GM21619 (cell line): ENCODE data around the gene POLR1D.
A peak's percentile ranks its signal among the peaks of the same experiment; 100 is the strongest.
"Not testable (repeated sequence)": the region's sequence is repeated elsewhere in the genome, so short reads cannot be mapped to it uniquely, and the experiment has no call there.

Experiments used
- ATAC-seq: cut with Tn5 transposase; IDR thresholded peaks from one replicate; pipeline ENCODE4 v1.9.1; 2021; ENCODE audit not compliant: unreplicated experiment

The POLR1D gene

GRCh38 chr13:27613628-27614027 is 8.1 kb upstream of the POLR1D start:
- ATAC-seq: no peak

DNA sequence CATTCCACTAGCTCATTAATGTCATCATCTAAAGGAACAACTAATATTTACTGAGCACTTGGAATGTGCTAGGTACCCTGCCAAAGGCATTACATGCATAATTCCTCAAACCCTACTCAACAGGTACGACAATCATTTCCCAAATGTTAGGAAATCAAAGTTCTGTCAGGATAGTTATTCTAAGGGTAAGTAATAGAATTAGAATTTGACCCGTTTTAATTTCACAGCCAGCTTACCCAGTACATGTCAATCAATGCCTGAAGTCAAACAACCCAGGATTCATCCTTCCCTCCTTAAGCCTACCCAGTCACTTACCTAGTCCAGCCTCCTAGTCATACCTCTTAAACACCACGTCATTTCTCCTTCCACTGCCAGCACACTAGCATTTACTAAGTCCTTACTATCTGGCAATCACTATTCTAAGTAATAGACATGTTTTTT is 3.8 kb upstream of the POLR1D start:
- ATAC-seq: no peak

GRCh38 chr13:27619093-27619727 is 2.5 kb upstream of the POLR1D start:
- ATAC-seq: no peak

GRCh38 chr13:27619728-27620376 is 1.8 kb upstream of the POLR1D start:
- ATAC-seq: peak; percentile 28

DNA sequence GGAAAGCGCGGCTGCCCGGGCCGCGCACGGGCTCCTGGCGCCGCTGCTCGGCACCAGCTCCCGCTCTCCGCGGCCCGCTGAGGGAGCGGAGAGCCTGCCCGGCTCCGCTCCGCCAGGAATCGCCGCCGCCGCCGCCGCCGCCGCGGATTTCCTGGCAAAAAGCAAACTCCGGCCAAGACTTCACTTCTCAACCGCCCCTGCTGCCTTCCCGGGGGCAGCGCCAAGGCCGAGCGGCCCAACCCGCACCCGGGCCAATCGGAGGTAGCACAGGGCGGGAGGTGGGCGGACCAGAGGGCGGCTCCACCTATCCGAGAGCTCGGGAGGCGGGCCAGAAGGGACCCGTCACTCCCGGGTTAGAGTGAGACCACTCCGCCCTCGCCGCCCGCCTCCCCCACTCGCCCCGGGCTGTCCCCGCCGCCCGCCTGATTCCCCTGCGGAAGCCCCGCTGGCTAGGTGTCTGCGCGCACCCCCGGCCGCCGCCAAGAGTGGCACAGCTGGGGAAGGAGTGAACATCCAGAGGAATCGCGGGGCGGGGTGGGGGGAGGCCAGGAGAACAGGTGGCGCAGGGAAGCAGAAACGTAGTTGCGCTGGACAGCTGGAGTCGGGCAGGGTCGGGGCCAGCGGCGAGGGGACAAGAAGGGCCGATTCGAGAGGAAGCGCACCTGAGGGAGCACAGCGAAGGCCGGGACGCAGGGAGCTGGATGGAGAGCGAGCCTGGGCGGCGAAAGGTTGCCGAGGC is 1.1 kb upstream of the POLR1D start, which contains the start of gene LNX2:
TSS of gene LNX2 (minus strand) at position 153 of the 739 bp plus-strand sequence. CDS start 38,826 bp downstream, outside the sequence.
- peak; percentile 82 for ATAC-seq

DNA sequence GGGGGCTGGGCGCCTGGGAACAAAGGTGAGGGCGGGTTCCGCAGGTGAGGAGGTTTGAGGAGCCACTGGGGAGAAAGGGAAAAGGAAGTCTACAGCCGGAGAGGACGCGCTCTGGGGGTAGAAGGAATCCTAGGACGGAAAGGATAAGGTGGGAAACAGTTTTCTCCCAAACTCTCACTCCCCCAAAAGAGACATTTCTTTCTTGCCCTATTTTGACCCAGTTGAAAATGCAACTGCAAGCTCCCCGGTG is 651 bp upstream of the POLR1D start:
- no peak for ATAC-seq

GRCh38 chr13:27622102-27622820 is 569 bp downstream of the POLR1D start:
- ATAC-seq: no peak

GRCh38 chr13:27622881-27623280 is 1.2 kb downstream of the POLR1D start:
- ATAC-seq: no peak

DNA sequence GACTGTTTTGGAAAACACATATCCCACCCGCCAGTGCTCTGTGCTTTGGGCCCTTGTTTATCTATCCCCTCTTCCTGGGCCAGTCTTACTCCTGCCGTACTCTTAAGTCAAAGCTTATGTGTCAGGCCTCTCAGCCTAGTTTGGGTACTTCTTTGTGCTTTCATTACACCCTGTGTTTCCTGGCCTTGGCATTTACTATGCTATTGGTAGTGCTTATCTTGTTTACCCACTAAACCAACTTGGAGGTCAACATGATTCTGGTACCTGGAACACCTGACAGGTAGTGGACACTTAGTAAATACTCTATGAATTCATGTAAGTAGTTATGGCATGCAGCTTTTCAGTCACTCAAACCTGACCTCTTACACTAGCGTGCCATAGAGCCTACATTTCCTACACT is 2.4 kb downstream of the POLR1D start:
- ATAC-seq: no peak

DNA sequence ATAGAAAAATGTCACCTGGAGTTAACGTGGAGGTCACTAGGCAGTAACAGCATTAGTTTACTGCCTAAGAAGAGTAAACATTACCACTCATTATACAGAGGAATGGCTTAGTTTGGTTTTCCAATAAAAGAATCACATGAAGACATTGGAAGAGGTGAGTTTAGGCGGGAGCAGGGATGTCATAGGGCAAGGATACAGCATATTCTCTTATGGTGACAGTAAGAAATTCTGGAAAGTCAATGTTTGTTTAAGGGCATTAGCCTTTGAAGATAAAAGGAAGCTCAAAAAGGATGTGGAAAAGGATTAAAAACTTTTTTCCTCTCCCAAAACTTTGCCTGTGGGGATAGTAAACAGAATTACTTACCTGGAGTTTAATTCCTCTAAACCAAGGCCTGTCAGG is 4.1 kb downstream of the POLR1D start:
- no peak for ATAC-seq

GRCh38 chr13:27627380-27627779 is 5.7 kb downstream of the POLR1D start:
- ATAC-seq: no peak

GRCh38 chr13:27628081-27628480 is 6.4 kb downstream of the POLR1D start:
- ATAC-seq: no peak

- ATAC-seq: not testable (repeated sequence)
Observed at GRCh38 chr13:27628766-27629165, 7.1 kb downstream of the POLR1D start.

DNA sequence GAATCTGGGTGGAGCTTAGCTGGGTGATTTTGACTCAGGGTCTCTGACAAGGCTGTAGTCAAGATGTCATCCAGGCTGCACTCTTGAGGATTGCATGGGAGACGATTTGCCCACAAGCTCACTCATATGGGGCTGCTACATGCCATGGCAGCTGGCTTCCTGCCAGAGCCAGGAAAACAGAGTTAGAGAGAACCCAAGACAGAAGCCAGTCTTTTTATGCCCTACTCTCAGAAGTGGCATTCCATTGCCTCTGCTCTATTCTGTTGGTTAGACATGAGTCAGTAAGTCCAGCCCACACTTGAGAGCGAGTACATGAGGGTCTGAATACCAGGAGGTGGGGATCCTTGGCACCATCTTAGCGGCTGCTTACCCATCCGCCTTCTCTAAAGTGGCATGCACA is 9.5 kb downstream of the POLR1D start:
- no peak for ATAC-seq

- no peak for ATAC-seq
Observed at GRCh38 chr13:27631665-27632064, 10.0 kb downstream of the POLR1D start.

- ATAC-seq: no peak
Observed at GRCh38 chr13:27632214-27632613, 10.5 kb downstream of the POLR1D start.

GRCh38 chr13:27632648-27633047 is 11.0 kb downstream of the POLR1D start:
- no peak for ATAC-seq

DNA sequence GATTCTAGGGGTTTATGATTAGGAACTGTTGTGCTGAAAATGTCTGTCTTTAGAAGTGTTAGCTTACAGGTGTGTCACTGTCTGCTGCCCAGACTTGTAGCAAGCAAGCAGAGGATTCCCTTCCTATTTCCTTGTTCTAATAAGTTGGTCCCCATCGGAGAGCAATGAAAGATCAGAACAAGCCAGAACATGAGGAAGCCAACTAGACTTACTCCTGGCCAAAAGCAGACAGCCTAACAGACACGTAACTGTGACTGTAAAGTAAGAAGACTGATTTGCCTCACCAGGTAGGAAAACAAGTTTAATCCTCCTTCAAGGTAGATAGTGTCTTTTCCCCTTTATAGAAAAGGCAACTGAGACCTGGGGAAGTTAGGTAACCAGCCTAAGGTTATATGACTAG is 12.5 kb downstream of the POLR1D start:
- no peak for ATAC-seq

- ATAC-seq: no peak
Observed at GRCh38 chr13:27634791-27635190, 13.1 kb downstream of the POLR1D start.

GRCh38 chr13:27635266-27635665 is 13.6 kb downstream of the POLR1D start:
- ATAC-seq: no peak

DNA sequence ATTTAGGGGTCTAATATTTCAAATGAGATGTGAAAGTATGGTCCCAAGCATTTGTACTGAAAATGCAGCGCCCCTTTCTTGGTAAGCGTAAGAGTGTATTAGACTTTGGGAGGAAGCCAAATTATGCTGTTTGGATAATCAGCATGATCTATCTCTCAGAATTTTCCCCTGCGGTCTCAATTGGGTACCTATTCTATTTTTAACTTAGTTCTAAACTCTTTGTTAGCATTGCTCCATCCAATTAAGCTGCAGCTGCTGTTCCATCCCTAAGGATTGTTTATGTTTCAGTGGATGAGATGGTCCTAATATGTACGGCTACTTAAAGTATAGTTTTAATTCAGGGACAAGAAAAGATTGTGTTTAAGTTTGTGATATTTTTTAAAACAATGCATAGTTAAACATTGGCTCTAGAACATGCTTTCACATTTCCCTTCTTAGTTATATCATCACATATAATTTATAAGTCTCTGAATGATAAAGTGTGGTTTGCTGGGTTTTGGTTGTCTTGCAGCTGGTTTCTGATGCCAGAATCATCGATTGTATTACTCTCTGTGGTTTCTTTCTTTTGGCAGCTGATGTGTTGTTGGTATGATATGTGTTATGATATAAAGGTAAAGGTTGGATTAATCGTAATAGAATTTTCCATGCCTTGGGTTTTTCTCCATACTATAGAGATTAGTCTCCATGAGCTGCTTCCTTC is 15.0 kb downstream of the POLR1D start:
- no peak for ATAC-seq
